Common myeloid progenitor, CD34-positive (primary cell): ENCODE results near the gene DIP2A.

Source experiments
- CTCF ChIA-PET: fragments of 350-600 bp; sonication (Branson Sonifier 250); formaldehyde crosslinking; loops from one replicate; lab custom pipeline; 2021; ENCODE audit warnings: antibody characterized with exemption; lab: Charles Lee
- POLR2A ChIA-PET: fragments of 350-600 bp; sonication (Branson Sonifier 250); formaldehyde crosslinking; loops from one replicate; lab custom pipeline; 2021; ENCODE audit warnings: antibody characterized with exemption; lab: Charles Lee
- DNase-seq, 3 donors: peaks; one replicate each; pipeline versions ENCODE4 v3.0.0 to v3.0.0-alpha.2; 2013
- H3K27ac ChIP-seq, 2 experiments: 1 replicate in 1 of 2; 2 replicates in 1 of 2; pipeline ENCODE4 v1.7.0; 2013; ENCODE audit warnings: inconsistent platforms in 2 of 2, low read length in 2 of 2, mild to moderate bottlenecking in 2 of 2, low read depth in 1 of 2, moderate library complexity in 1 of 2; ENCODE audit not compliant: severe bottlenecking in 2 of 2, insufficient read depth in 1 of 2, poor library complexity in 1 of 2
- H3K27me3 ChIP-seq, 5 experiments: replicated peaks in 2 of 5; 1 replicate in 3 of 5; 2 replicates in 2 of 5; pipeline versions ENCODE4 v1.6.1 to v1.7.0; 2013; ENCODE audit warnings: low read length in 4 of 5, mild to moderate bottlenecking in 2 of 5, moderate library complexity in 2 of 5, inconsistent platforms in 1 of 5; ENCODE audit not compliant: insufficient read depth in 5 of 5, control insufficient read depth in 4 of 5
- H3K36me3 ChIP-seq, 4 experiments: 1 replicate in 2 of 4; 2 replicates in 2 of 4; pipeline versions ENCODE4 v1.6.1 to v1.7.0; 2013; ENCODE audit warnings: low read length in 3 of 4, control low read depth in 1 of 4, mild to moderate bottlenecking in 1 of 4; ENCODE audit not compliant: control insufficient read depth in 4 of 4, insufficient read depth in 4 of 4
- H3K4me1 ChIP-seq, 4 experiments: 1 replicate in 3 of 4; 2 replicates in 1 of 4; pipeline versions ENCODE4 v1.6.1 to v1.7.1; 2013; ENCODE audit warnings: low read length in 3 of 4, mild to moderate bottlenecking in 3 of 4, control low read depth in 1 of 4, inconsistent platforms in 1 of 4, moderate library complexity in 1 of 4; ENCODE audit not compliant: control insufficient read depth in 4 of 4, insufficient read depth in 4 of 4; ENCODE audit errors: control extremely low read depth in 1 of 4
- H3K4me3 ChIP-seq, 7 experiments: 1 replicate in 4 of 7; 2 replicates in 3 of 7; pipeline versions ENCODE4 v1.5.1 to v1.7.0; 2013; ENCODE audit warnings: mild to moderate bottlenecking in 7 of 7, low read length in 6 of 7, moderate library complexity in 6 of 7, inconsistent platforms in 2 of 7, low read depth in 2 of 7, control low read depth in 1 of 7; ENCODE audit not compliant: insufficient read depth in 4 of 7, control insufficient read depth in 1 of 7; ENCODE audit errors: extremely low read depth in 1 of 7
- H3K9me3 ChIP-seq, 5 experiments: 1 replicate in 4 of 5; 2 replicates in 1 of 5; pipeline versions ENCODE4 v1.6.1 to v1.7.1; 2013; ENCODE audit warnings: low read length in 4 of 5, mild to moderate bottlenecking in 2 of 5, inconsistent platforms in 1 of 5, low read depth in 1 of 5, moderate library complexity in 1 of 5; ENCODE audit not compliant: control insufficient read depth in 4 of 5, insufficient read depth in 2 of 5; ENCODE audit errors: control extremely low read depth in 1 of 5
- WGBS: methylation state at CpG from one replicate; pipeline ENCODE4 v1.1.5; 2013; ENCODE audit not compliant: insufficient coverage; 5-methylcytosine and 5-hydroxymethylcytosine counted together

Gene DIP2A

DNA sequence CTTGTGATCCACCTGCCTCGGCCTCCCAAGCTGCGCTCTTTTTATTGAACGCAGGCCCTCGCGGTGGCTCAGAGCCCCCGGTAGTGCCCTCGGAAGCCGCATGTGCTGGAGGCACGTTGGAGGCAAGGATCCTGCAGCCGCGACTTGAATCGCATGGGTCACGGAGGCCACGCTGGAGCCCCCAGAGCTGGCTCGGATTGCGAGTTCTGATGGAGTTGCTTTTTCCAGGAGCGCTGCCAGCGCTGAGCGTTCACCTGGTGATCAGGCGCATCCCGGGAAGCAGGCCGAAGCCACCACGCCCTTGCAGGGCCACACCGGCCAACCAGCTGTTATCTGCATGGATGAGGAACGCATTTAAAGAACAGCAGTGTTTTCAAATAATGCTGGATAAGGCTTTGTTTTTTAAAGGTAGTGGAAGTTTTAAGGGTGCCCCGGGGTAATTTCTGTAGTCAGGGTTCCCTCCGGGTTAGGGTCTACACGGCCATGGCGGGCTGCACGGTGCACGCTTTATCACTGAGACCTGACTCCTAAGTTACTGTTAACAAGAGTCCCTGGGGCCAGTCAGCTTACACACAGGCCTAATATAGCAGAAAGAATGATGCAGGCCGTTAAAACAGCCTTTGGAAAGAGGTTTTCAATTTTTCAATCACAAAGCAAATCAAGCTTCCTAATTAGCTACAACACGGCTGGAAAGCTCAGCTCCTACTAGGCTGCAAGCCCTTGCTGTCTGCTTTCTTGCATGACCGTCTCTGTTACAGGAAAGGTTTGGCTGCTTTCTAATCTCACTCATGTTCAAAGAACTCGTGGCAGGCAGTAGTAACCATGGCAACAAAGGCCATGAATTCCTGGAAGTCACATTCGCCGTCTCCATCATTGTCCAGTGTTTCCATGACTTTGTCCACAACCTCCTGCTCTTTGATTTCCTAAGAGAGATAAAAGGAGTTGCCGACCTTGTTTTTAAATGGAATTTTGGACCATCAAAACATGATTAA is 140.2 kb downstream of the DIP2A start:
- no peak overlapping the region for H3K27ac ChIP-seq
- CTCF ChIA-PET: no interaction called here
- no peak overlapping the region for H3K4me3 ChIP-seq
- POLR2A ChIA-PET: no interaction called here
- peaks cover 0 to 19% (median 10%) of the 10 kb centered on the region in 4 experiments for H3K4me1 ChIP-seq
- H3K36me3 ChIP-seq: no peaks in the 10 kb centered on the region
- H3K27me3 ChIP-seq: no peaks in the 10 kb centered on the region
- no peak for DNase-seq
- WGBS: 87% methylated on average over 37 of the region's 38 CpGs
- peaks cover 0 to 12% (median 10%) of the 10 kb centered on the region in 5 experiments for H3K9me3 ChIP-seq

GRCh38 chr21:46600305-46600704 is 141.6 kb downstream of the DIP2A start:
- H3K27me3 ChIP-seq: no peaks in the 10 kb centered on the region
- DNase-seq: no peak
- H3K4me3 ChIP-seq: no peak overlapping the region
- CTCF ChIA-PET: interaction anchor here (1.0 kb wide), 1 partner anchor 34 kb away, joined by 3 read pairs; no protein-coding TSS in a partner anchor
- peaks cover 3 to 33% (median 17%) of the 10 kb centered on the region in 4 experiments for H3K4me1 ChIP-seq
- H3K27ac ChIP-seq: no peak overlapping the region
- POLR2A ChIA-PET: no interaction called here
- 100% methylated on average over 4 of the region's 5 CpGs for WGBS
- peaks cover 0 to under 1% (median 0%) of the 10 kb centered on the region in 5 experiments for H3K9me3 ChIP-seq
- no peaks in the 10 kb centered on the region for H3K36me3 ChIP-seq

- Histone ChIP-seq H3K27ac (no peak overlapping the region), H3K27me3 (no peaks in the 10 kb centered on the region), H3K4me3 (no peak overlapping the region), H3K36me3 (no peaks in the 10 kb centered on the region), H3K4me1 (peaks cover 5 to 39% (median 24%) of the 10 kb centered on the region in 4 experiments), H3K9me3 (no peaks in the 10 kb centered on the region)
- DNase-seq: no peak
- 88% methylated on average over 8 of the region's 9 CpGs for WGBS
- CTCF ChIA-PET: interaction anchor here (1.0 to 3.1 kb wide), 3 partner anchors 29 to 36 kb away, joined by 3 to 12 read pairs (median 3); no protein-coding TSS in a partner anchor
- POLR2A ChIA-PET: no interaction called here
Measured at GRCh38 chr21:46600978-46601377, 142.3 kb downstream of the DIP2A start.

- whole genome bisulfite sequencing: 94% methylated on average over 4 of the region's 9 CpGs
- ChIA-PET CTCF (interaction anchor here (3.1 kb wide), 1 partner anchor 34 kb away, joined by 12 read pairs; no protein-coding TSS in a partner anchor), POLR2A (no interaction called here)
- H3K27me3 ChIP-seq: no peaks in the 10 kb centered on the region
- DNase-seq: no peak
- no peaks in the 10 kb centered on the region for H3K36me3 ChIP-seq
- H3K4me1 ChIP-seq: peaks cover 8 to 62% (median 38%) of the 10 kb centered on the region in 4 experiments
- no peak overlapping the region for H3K27ac ChIP-seq
- H3K4me3 ChIP-seq: no peak overlapping the region
- no peaks in the 10 kb centered on the region for H3K9me3 ChIP-seq
Measured at GRCh38 chr21:46603228-46603627, 144.5 kb downstream of the DIP2A start.

DNA sequence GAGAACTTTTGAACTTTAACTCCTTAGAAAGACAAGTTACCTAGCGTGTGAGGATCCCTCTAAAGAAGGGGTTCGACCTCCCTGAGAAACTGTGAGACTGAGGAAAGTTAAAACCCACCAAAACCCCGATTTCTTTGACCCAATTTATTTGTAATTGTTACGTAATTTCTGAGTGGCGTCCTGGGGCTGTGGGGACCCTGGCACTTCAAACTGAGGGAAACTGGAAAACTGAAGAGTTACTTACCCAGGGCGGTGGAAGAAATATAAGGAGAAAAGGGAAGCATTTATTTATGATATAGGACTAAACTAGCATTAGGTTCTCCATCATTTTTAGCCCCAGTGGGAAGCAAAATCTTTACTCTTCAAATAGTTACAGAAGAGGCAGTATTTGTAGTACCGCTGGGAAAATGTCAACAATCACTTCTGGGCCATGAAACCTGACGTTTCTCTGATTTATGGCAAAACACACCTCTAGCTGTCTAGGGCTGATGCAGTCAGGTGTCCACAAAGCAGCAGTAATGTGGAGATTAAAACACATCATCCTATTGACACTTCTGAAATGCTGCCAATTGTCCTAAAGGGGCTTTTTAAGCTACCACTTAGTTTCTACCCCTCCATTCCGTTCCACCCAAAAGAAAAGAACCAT is 145.8 kb downstream of the DIP2A start:
- H3K27me3 ChIP-seq: no peaks in the 10 kb centered on the region
- WGBS: 89% methylated on average over 4 of the region's 9 CpGs
- POLR2A ChIA-PET: no interaction called here

DNA sequence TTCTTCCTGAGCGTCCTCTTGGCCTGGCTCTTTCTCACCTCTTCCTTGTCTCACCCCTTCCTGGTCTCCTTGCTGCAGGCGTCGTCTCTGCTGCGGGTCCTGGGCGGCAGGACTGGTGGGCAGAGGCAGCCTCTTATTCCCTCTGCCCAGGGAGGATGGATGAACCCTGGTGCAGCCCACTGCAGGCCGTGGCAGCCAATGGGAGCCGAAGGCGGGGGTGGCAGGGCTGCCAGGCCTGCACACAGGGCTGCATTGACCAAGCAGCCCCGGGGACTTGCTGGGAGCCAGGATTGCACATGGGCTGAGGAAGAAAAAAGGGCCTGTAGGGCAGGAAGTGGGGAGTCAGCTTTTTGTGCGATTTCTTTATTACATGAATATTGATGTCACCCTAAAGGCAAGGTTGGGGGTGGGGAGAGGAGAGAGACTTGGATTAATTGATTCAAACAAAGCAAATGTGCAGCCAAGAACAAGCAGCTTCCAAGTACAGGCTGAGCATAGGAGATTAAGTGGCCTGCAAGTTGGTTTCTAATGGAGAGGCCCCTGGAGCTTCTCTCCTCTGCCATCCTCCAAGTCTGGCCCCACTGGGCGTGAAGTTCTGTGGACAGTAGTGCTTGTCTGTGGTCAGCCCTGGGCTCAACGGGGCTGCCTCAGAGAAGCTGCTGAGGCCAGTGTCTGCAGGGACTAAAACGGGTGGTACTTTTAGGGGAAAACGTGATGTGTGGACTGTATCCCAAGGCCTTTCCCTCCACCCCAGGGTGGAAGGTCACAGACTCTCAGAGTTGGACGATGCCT is 146.5 kb downstream of the DIP2A start, which contains the start of gene S100B:
Gene S100B (minus strand): TSS at position 108 of the 792 bp plus-strand sequence. CDS start 2,667 bp downstream, outside the sequence.
- 74% methylated on average over 14 of the region's 15 CpGs for WGBS
- peaks cover 0 to 3% (median 2%) of the 10 kb centered on the region in 5 experiments for H3K9me3 ChIP-seq
- CTCF ChIA-PET: interaction anchor here (1.5 to 1.6 kb wide), 2 partner anchors 27 to 34 kb away, joined by 4 to 5 read pairs; no protein-coding TSS in a partner anchor
- H3K4me3 ChIP-seq: peak within 1 kb of the TSS in 4 of 7 experiments; percentile 30 to 52 (median 33)
- POLR2A ChIA-PET: interaction anchor here (0.8 to 1.6 kb wide), 2 partner anchors 18 to 31 kb away, joined by 4 to 5 read pairs; partner anchors contain the start of gene PRMT2
- H3K4me1 ChIP-seq: peaks cover 8 to 65% (median 35%) of the 10 kb centered on the region in 4 experiments
- peak in 2 of 3 donors; percentile 29 to 40 for DNase-seq
- H3K27ac ChIP-seq: peak within 1 kb of the TSS in 1 of 2 experiments; percentile 44
- H3K36me3 ChIP-seq: no peaks in the 10 kb centered on the region
- H3K27me3 ChIP-seq: no peaks in the 10 kb centered on the region

More for the DNA sequence above, 145.8 kb downstream of the DIP2A start:
- Histone ChIP-seq H3K4me3 (peak overlapping the region in 1 of 7 experiments; percentile 31), H3K36me3 (no peaks in the 10 kb centered on the region), H3K9me3 (no peaks in the 10 kb centered on the region), H3K4me1 (peaks cover 8 to 65% (median 35%) of the 10 kb centered on the region in 4 experiments), H3K27ac (no peak overlapping the region)
- DNase-seq: no peak
- CTCF ChIA-PET: no interaction called here
